Astrocyte (in vitro differentiated cells and primary cell): ENCODE results near the gene CHMP6. TPM values are rescaled to one million over a fixed set of nuclear protein-coding genes. Genes with fewer than 3 reads are reported as not detected.

Experiments
- DNase-seq: peaks from one replicate; pipeline ENCODE4 v3.0.0-alpha.2; 2010; ENCODE audit warnings: low read depth
- FAIRE-seq: peaks from 2 replicates; lab custom pipeline; 2011; peaks lifted over from hg19 to GRCh38; lab: Jason Lieb, UNC
- H2AFZ ChIP-seq: 2 replicates; pipeline ENCODE4 v1.6.0; 2012; ENCODE audit warnings: low read depth, low read length, inconsistent platforms
- H3K27ac ChIP-seq: 2 replicates; pipeline ENCODE4 v1.5.1; 2011; ENCODE audit warnings: low read depth, low read length, inconsistent platforms
- H3K27me3 ChIP-seq: 2 replicates; pipeline ENCODE4 v1.6.0; 2011; ENCODE audit warnings: low read length, inconsistent platforms; ENCODE audit not compliant: insufficient read depth
- H3K36me3 ChIP-seq: 2 replicates; pipeline ENCODE4 v1.5.1; 2011; ENCODE audit warnings: low read length, inconsistent platforms; ENCODE audit not compliant: insufficient read depth
- H3K4me1 ChIP-seq: 2 replicates; pipeline ENCODE4 v1.5.1; 2011; ENCODE audit warnings: low read length, inconsistent platforms; ENCODE audit not compliant: insufficient read depth
- H3K4me2 ChIP-seq: 2 replicates; pipeline ENCODE4 v1.6.0; 2012; ENCODE audit warnings: low read length, inconsistent platforms
- H3K4me3 ChIP-seq: 2 replicates; pipeline ENCODE4 v1.5.1; 2011; ENCODE audit warnings: low read depth, mild to moderate bottlenecking, low read length, inconsistent platforms; ENCODE audit not compliant: insufficient read depth
- H3K79me2 ChIP-seq: 2 replicates; pipeline ENCODE4 v1.6.0; 2012; ENCODE audit warnings: mild to moderate bottlenecking, low read length, inconsistent platforms; ENCODE audit not compliant: insufficient read depth
- H3K9ac ChIP-seq: 2 replicates; pipeline ENCODE4 v1.6.0; 2012; ENCODE audit warnings: mild to moderate bottlenecking, low read length, inconsistent platforms
- H3K9me3 ChIP-seq: 2 replicates; pipeline ENCODE4 v1.5.1; 2012; ENCODE audit warnings: low read depth, mild to moderate bottlenecking, low read length, inconsistent platforms; ENCODE audit not compliant: insufficient read depth
- H4K20me1 ChIP-seq: 2 replicates; pipeline ENCODE4 v1.6.0; 2012; ENCODE audit warnings: low read length, inconsistent platforms; ENCODE audit not compliant: insufficient read depth
- H3K27ac Mint-ChIP-seq: one replicate; pipeline ENCODE4 v1.8.0; 2021; ENCODE audit warnings: mild to moderate bottlenecking, mixed read lengths; ENCODE audit not compliant: unreplicated experiment
- H3K27me3 Mint-ChIP-seq: one replicate; pipeline ENCODE4 v1.8.0; 2021; ENCODE audit warnings: low read depth, mixed read lengths; ENCODE audit not compliant: unreplicated experiment
- H3K36me3 Mint-ChIP-seq: one replicate; pipeline ENCODE4 v1.8.0; 2021; ENCODE audit warnings: low read depth, mixed read lengths; ENCODE audit not compliant: unreplicated experiment
- H3K4me1 Mint-ChIP-seq: one replicate; pipeline ENCODE4 v1.8.0; 2021; ENCODE audit warnings: low read depth, mixed read lengths; ENCODE audit not compliant: unreplicated experiment
- H3K4me3 Mint-ChIP-seq: one replicate; pipeline ENCODE4 v1.8.0; 2021; ENCODE audit warnings: mild to moderate bottlenecking, moderate library complexity, mixed read lengths; ENCODE audit not compliant: unreplicated experiment
- H3K9me3 Mint-ChIP-seq: one replicate; pipeline ENCODE4 v1.8.0; 2021; ENCODE audit warnings: mild to moderate bottlenecking, mixed read lengths; ENCODE audit not compliant: unreplicated experiment
- CTCF ChIP-seq: IDR thresholded peaks from 2 replicates; pipeline ENCODE4 v1.5.1; 2011; ENCODE audit warnings: low read depth, mild to moderate bottlenecking, inconsistent platforms, low read length, moderate library complexity; ENCODE audit not compliant: insufficient read depth
- EZH2 ChIP-seq: IDR thresholded peaks from 2 replicates; pipeline ENCODE4 v1.6.1; 2012; ENCODE audit warnings: mild to moderate bottlenecking, low read length, inconsistent platforms; ENCODE audit not compliant: insufficient read depth
- total RNA-seq: library from RNA; stranded (reverse); gene quantifications from 2 replicates; pipeline ENCODE4 v1.2.1, GENCODE V29; 2021

CHMP6 gene
- total RNA-seq, 1 donor from 2014 or later: 19.0 TPM

- no peak for FAIRE-seq
- Mint-ChIP-seq H3K27ac (no peak overlapping the region), H3K4me1 (peaks cover 8% of the 10 kb centered on the region), H3K4me3 (peak overlapping the region; percentile 27), H3K36me3 (no peaks in the 10 kb centered on the region), H3K27me3 (no peaks in the 10 kb centered on the region), H3K9me3 (no peaks in the 10 kb centered on the region)
- Histone ChIP-seq H2AFZ (no peak overlapping the region), H3K27me3 (no peaks in the 10 kb centered on the region), H3K9ac (no peak overlapping the region), H3K4me3 (no peak overlapping the region), H3K4me2 (no peak overlapping the region), H3K4me1 (peaks cover 26% of the 10 kb centered on the region), H3K36me3 (no peaks in the 10 kb centered on the region), H3K9me3 (no peaks in the 10 kb centered on the region), H3K79me2 (peaks cover 14% of the 10 kb centered on the region), H4K20me1 (peaks cover 3% of the 10 kb centered on the region), H3K27ac (no peak overlapping the region)
- no peak for DNase-seq
- TF ChIP-seq EZH2: no peak
- no peak for TF ChIP-seq CTCF
Measured at GRCh38 chr17:80987941-80988461, 3.6 kb upstream of the CHMP6 start.

DNA sequence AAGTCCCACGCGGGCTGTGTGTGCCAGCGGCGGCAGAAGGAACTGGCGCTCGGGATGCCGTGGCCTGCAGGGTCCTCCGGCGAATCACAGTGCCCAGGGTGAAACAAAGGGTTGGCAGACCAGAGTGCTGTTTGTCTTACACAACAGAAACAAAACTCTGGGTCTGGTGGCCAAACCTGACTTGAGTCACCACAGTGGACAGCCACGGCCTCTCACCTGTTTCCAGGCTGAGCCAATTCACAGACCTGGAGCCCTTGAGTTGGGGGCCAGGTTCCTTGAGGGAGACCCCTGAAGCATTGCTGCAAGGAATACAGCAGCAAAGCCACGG, 2.1 kb upstream of the CHMP6 start:
- Histone ChIP-seq H3K4me2 (peak overlapping the region; percentile 45), H3K9ac (no peak overlapping the region), H3K4me1 (peaks cover 18% of the 10 kb centered on the region), H3K36me3 (no peaks in the 10 kb centered on the region), H3K9me3 (no peaks in the 10 kb centered on the region), H2AFZ (peak overlapping the region; percentile 68), H3K27me3 (no peaks in the 10 kb centered on the region), H3K4me3 (no peak overlapping the region), H4K20me1 (peaks cover 9% of the 10 kb centered on the region), H3K27ac (no peak overlapping the region), H3K79me2 (peaks cover 21% of the 10 kb centered on the region)
- H3K4me1 Mint-ChIP-seq: peaks cover 8% of the 10 kb centered on the region
- DNase-seq (no peak), FAIRE-seq (no peak)
- TF ChIP-seq EZH2 (no peak), CTCF (no peak)
- H3K4me3 Mint-ChIP-seq: no peak overlapping the region
- no peak overlapping the region for H3K27ac Mint-ChIP-seq
- H3K9me3 Mint-ChIP-seq: no peaks in the 10 kb centered on the region
- no peaks in the 10 kb centered on the region for H3K27me3 Mint-ChIP-seq
- H3K36me3 Mint-ChIP-seq: no peaks in the 10 kb centered on the region

DNA sequence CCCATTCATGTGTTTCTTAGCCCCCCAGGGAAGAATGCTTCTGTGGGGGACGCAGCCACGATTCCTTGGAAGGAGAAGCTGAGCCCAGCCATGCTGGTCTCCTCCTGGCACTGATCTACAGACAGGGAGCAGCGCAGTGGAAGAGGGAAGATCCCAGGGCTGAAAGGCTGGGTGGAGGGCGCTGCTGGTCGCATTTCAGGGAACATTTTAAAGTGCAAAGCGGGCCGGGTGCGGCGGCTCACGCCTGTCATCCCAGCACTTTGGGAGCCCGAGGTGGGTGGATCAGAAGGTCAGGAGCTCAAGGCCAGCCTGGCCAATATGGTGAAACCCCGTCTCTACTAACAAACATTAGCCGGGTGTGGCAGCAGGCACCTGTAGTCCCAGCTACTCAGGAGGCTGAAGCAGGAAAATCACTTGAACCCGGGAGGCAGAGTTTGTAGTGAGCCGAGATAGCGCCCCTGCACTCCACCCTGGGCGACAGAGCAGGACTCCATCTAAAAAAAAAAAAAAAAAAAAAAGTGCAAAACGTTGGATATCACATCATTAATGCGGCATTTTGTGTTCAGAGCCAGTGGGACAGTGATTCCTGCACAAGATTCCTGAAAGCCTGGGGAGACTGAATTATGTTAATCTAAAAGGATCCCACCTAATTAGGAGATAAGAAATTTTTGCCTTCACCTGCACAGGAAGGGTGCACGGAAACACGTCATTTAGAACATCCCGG, 558 bp upstream of the CHMP6 start:
- Mint-ChIP-seq H3K27ac (no peak overlapping the region), H3K36me3 (peaks cover 6% of the 10 kb centered on the region), H3K27me3 (no peaks in the 10 kb centered on the region), H3K9me3 (no peaks in the 10 kb centered on the region), H3K4me3 (peak overlapping the region; percentile 79), H3K4me1 (peaks cover 3% of the 10 kb centered on the region)
- Histone ChIP-seq H3K36me3 (no peaks in the 10 kb centered on the region), H3K9ac (peak overlapping the region; percentile 86), H3K4me3 (peak overlapping the region; percentile 76), H2AFZ (peak overlapping the region; percentile 91), H3K79me2 (peaks cover 21% of the 10 kb centered on the region), H3K4me2 (peak overlapping the region; percentile 88), H3K4me1 (peaks cover 11% of the 10 kb centered on the region), H3K27ac (no peak overlapping the region), H3K27me3 (no peaks in the 10 kb centered on the region), H3K9me3 (no peaks in the 10 kb centered on the region), H4K20me1 (peaks cover 9% of the 10 kb centered on the region)
- no peak for FAIRE-seq
- no peak for DNase-seq
- TF ChIP-seq EZH2: no peak
- no peak for TF ChIP-seq CTCF
